K562 (cell line): ENCODE results near the gene VTI1B. TPM values are rescaled to one million over a fixed set of nuclear protein-coding genes. Genes with fewer than 3 reads are reported as not detected.
A peak's percentile ranks its signal among the peaks of the same experiment; 100 is the strongest.

ENCODE experiments used
- C11orf30 ChIP-seq: fragments of 450-650 bp; IDR thresholded peaks from 2 replicates; pipeline ENCODE4 v1.6.1; 2016; ENCODE audit warnings: low read depth, mild to moderate bottlenecking
- DPF2 ChIP-seq: fragments of 450-650 bp; IDR thresholded peaks from 2 replicates; pipeline ENCODE4 v1.6.1; 2016
- EP300 ChIP-seq: IDR thresholded peaks from 2 replicates; pipeline ENCODE4 v1.6.1; 2012; ENCODE audit warnings: low read length, improper control_type of control experiment
- HIVEP1 ChIP-seq: fragments of 250-450 bp; sonication (Bioruptor Pico); IDR thresholded peaks from 2 replicates; pipeline ENCODE4 v1.4.0; 2020; ENCODE audit warnings: mild to moderate bottlenecking
- KDM1A ChIP-seq, 2 experiments: fragments of 450-650 bp; IDR thresholded peaks; 2 replicates each; pipeline ENCODE4 v1.6.1; 2016; ENCODE audit warnings: mild to moderate bottlenecking in 2 of 2
- PYGO2 ChIP-seq: fragments of 450-650 bp; IDR thresholded peaks from 2 replicates; pipeline ENCODE4 v1.6.1; 2016; ENCODE audit warnings: mild to moderate bottlenecking, missing genetic modification characterization, moderate library complexity, missing compliant biosample characterization
- RFX1 ChIP-seq: fragments of 450-650 bp; IDR thresholded peaks from 2 replicates; pipeline ENCODE4 v1.6.1; 2016; ENCODE audit warnings: mild to moderate bottlenecking, moderate library complexity
- STAT5B ChIP-seq: fragments of 250-450 bp; sonication (Bioruptor Pico); IDR thresholded peaks from 2 replicates; pipeline ENCODE4 v1.8.0; 2021; ENCODE audit warnings: mild to moderate bottlenecking, inconsistent platforms
- TCF3 ChIP-seq: sonication (generic); formaldehyde crosslinking; IDR thresholded peaks from 2 replicates; pipeline ENCODE4 v1.4.0; 2020; ENCODE audit warnings: mild to moderate bottlenecking, missing genetic modification reagents
- TEAD4 ChIP-seq, 2 experiments: sonication (generic) in 1 of 2; formaldehyde crosslinking in 1 of 2; IDR thresholded peaks; 2 replicates each; pipeline versions ENCODE4 v1.6.1 to v1.8.0; 2012 to 2022; ENCODE audit warnings: borderline replicate concordance in 1 of 2, inconsistent platforms in 1 of 2, low read length in 1 of 2, mild to moderate bottlenecking in 1 of 2, missing genetic modification reagents in 1 of 2
- ZNF586 ChIP-seq: fragments of 450-650 bp; formaldehyde crosslinking; conservative IDR thresholded peaks from 2 replicates; pipeline ENCODE4 v1.4.0; 2020; ENCODE audit warnings: mild to moderate bottlenecking, moderate library complexity
- ZSCAN29 ChIP-seq: fragments of 450-650 bp; IDR thresholded peaks from 2 replicates; pipeline ENCODE4 v1.6.1; 2017
- polyA plus RNA-seq, 8 experiments: library from polyadenylated mRNA; depleted of rRNA in 4 of 8; stranded (reverse) in 5 of 8; unstranded in 3 of 8; fragments of >200 nt; fragmentation: Nextera tagmentation in 2 of 8; fragmentation: Illumina TruSeq in 1 of 8; extraction: Ambion mirVana in 2 of 8; extraction: Trizol in 1 of 8; gene quantifications; 2 replicates each; pipeline versions ENCODE4 v1.2.1 to v1.2.3, GENCODE V29; 2011 to 2014; ENCODE audit warnings: inconsistent platforms in 1 of 8, missing spikeins in 1 of 8
- total RNA-seq, 7 experiments: library from RNA; depleted of rRNA in 6 of 7; stranded (reverse); fragments of >200 nt in 6 of 7; fragmentation: Illumina TruSeq in 2 of 7; extraction: Trizol in 2 of 7; gene quantifications; 2 replicates each; pipeline versions ENCODE4 v1.2.1 to v1.2.3, GENCODE V29; 2011 to 2021; ENCODE audit warnings: low replicate concordance in 1 of 7
- TF ChIP-seq, protein P1 (sequence below), 2 experiments: fragments of 200-800 bp in 1 of 2; sonication (Bioruptor generic) in 1 of 2; sonication (generic) in 1 of 2; formaldehyde crosslinking in 1 of 2; IDR thresholded peaks in 1 of 2; conservative IDR thresholded peaks in 1 of 2; 2 replicates each; pipeline versions ENCODE4 v1.5.0 to v1.6.1; 2016 to 2020; ENCODE audit warnings: missing compliant biosample characterization in 1 of 2, missing genetic modification characterization in 1 of 2, missing genetic modification reagents in 1 of 2
- TF ChIP-seq, protein P2 (sequence below): sonication (generic); formaldehyde crosslinking; IDR thresholded peaks from 2 replicates; pipeline ENCODE4 v1.8.0; 2022; ENCODE audit warnings: mild to moderate bottlenecking, low read depth, missing genetic modification reagents
- TF ChIP-seq, protein P3 (sequence below): sonication (generic); formaldehyde crosslinking; IDR thresholded peaks from 2 replicates; pipeline ENCODE4 v1.8.1; 2023; ENCODE audit warnings: missing genetic modification reagents, mild to moderate bottlenecking, borderline replicate concordance
- TF ChIP-seq, protein P4 (sequence below): fragments of 450-650 bp; IDR thresholded peaks from 2 replicates; pipeline ENCODE4 v1.6.1; 2018; ENCODE audit warnings: mild to moderate bottlenecking, low read depth; ENCODE audit not compliant: partially characterized antibody
- TF ChIP-seq, protein P5 (sequence below): fragments of 450-650 bp; formaldehyde crosslinking; IDR thresholded peaks from 2 replicates; pipeline ENCODE4 v1.4.0; 2020; ENCODE audit warnings: mild to moderate bottlenecking, moderate library complexity

Gene VTI1B
- total and polyA plus RNA-seq, 9 of the 15 experiments (the other 6 are each of a cell fraction or from before 2014, with no cell fraction given): 7.8 to 69.8 (median 50.1) TPM

DNA sequence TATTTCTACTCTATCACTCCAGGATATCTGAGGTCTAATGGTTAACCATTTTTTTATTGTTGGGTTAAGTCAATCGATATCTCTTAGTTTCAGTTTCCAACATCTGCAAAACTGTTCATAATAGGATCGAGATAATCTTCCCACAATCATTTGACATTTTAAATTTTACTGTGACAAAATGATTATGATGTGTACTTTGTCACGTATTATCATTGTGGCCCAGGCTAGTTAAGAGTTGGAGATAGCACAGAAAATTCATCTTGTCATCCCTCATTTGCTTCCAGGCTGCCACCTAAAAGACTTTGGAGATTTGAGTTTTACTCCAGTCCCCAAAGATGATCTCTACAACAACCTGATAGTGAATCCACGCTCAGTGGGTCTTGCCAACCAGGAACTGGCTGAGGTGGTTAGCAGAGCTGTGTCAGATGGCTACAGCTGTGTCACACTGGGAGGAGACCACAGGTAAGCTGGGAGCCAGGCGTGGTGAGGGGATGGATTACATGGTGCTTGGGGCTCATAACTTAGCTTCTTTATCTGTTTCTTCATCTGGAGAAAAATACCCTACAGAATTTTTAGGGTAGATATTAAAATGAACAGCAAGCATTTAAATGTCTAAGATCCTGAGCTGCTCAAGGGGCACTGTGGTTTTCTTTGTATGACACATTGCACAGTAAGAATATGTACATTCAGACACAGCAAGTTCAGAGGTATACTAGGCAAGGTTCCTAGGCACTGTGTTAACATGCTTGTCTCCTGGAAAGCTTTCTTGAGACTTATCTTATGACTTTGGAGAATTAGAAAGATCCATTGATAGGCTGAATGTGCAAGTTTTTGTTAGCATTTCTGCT, 32.3 kb downstream of the VTI1B start (continued):
- TF ChIP-seq C11orf30 (peak; percentile 24; the same call in 1 of the 2 replicates), EP300 (peak; percentile 68), ZNF586 (CRISPR knock-in tag) (no peak), STAT5B (CRISPR knock-in tag) (no peak), ZSCAN29 (no peak), TCF3 (CRISPR knock-in tag) (peak; percentile 68), DPF2 (peak; percentile 62), RFX1 (no peak), TEAD4 (IDR thresholded peaks at IDR 0.05; ENCODE audit: low read length) (peak; percentile 87), TEAD4 (CRISPR knock-in tag; IDR thresholded peaks at IDR 0.05; ENCODE audit: borderline replicate concordance) (no peak), HIVEP1 (CRISPR knock-in tag) (no peak), KDM1A (IDR thresholded peaks at IDR 0.05) (no peak), PYGO2 (tag) (no peak)
- TF ChIP-seq, protein P1, sequence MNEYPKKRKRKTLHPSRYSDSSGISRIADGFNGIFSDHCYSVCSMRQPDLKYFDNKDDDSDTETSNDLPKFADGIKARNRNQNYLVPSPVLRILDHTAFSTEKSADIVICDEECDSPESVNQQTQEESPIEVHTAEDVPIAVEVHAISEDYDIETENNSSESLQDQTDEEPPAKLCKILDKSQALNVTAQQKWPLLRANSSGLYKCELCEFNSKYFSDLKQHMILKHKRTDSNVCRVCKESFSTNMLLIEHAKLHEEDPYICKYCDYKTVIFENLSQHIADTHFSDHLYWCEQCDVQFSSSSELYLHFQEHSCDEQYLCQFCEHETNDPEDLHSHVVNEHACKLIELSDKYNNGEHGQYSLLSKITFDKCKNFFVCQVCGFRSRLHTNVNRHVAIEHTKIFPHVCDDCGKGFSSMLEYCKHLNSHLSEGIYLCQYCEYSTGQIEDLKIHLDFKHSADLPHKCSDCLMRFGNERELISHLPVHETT (CRISPR knock-in tag; conservative IDR thresholded peaks at IDR 0.05 in 1 of 2, IDR thresholded peaks at IDR 0.05 in 1 of 2): no peak
- TF ChIP-seq, protein P2, sequence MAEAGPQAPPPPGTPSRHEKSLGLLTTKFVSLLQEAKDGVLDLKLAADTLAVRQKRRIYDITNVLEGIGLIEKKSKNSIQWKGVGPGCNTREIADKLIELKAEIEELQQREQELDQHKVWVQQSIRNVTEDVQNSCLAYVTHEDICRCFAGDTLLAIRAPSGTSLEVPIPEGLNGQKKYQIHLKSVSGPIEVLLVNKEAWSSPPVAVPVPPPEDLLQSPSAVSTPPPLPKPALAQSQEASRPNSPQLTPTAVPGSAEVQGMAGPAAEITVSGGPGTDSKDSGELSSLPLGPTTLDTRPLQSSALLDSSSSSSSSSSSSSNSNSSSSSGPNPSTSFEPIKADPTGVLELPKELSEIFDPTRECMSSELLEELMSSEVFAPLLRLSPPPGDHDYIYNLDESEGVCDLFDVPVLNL (CRISPR knock-in tag): no peak
- TF ChIP-seq, protein P3, sequence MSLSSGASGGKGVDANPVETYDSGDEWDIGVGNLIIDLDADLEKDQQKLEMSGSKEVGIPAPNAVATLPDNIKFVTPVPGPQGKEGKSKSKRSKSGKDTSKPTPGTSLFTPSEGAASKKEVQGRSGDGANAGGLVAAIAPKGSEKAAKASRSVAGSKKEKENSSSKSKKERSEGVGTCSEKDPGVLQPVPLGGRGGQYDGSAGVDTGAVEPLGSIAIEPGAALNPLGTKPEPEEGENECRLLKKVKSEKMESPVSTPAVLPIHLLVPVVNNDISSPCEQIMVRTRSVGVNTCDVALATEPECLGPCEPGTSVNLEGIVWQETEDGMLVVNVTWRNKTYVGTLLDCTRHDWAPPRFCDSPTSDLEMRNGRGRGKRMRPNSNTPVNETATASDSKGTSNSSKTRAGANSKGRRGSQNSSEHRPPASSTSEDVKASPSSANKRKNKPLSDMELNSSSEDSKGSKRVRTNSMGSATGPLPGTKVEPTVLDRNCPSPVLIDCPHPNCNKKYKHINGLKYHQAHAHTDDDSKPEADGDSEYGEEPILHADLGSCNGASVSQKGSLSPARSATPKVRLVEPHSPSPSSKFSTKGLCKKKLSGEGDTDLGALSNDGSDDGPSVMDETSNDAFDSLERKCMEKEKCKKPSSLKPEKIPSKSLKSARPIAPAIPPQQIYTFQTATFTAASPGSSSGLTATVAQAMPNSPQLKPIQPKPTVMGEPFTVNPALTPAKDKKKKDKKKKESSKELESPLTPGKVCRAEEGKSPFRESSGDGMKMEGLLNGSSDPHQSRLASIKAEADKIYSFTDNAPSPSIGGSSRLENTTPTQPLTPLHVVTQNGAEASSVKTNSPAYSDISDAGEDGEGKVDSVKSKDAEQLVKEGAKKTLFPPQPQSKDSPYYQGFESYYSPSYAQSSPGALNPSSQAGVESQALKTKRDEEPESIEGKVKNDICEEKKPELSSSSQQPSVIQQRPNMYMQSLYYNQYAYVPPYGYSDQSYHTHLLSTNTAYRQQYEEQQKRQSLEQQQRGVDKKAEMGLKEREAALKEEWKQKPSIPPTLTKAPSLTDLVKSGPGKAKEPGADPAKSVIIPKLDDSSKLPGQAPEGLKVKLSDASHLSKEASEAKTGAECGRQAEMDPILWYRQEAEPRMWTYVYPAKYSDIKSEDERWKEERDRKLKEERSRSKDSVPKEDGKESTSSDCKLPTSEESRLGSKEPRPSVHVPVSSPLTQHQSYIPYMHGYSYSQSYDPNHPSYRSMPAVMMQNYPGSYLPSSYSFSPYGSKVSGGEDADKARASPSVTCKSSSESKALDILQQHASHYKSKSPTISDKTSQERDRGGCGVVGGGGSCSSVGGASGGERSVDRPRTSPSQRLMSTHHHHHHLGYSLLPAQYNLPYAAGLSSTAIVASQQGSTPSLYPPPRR (CRISPR knock-in tag): no peak
- TF ChIP-seq, protein P4, sequence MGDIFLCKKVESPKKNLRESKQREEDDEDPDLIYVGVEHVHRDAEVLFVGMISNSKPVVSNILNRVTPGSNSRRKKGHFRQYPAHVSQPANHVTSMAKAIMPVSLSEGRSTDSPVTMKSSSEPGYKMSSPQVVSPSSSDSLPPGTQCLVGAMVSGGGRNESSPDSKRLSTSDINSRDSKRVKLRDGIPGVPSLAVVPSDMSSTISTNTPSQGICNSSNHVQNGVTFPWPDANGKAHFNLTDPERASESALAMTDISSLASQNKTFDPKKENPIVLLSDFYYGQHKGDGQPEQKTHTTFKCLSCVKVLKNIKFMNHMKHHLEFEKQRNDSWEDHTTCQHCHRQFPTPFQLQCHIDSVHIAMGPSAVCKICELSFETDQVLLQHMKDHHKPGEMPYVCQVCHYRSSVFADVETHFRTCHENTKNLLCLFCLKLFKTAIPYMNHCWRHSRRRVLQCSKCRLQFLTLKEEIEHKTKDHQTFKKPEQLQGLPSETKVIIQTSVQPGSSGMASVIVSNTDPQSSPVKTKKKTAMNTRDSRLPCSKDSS: no peak
- TF ChIP-seq, protein P5, sequence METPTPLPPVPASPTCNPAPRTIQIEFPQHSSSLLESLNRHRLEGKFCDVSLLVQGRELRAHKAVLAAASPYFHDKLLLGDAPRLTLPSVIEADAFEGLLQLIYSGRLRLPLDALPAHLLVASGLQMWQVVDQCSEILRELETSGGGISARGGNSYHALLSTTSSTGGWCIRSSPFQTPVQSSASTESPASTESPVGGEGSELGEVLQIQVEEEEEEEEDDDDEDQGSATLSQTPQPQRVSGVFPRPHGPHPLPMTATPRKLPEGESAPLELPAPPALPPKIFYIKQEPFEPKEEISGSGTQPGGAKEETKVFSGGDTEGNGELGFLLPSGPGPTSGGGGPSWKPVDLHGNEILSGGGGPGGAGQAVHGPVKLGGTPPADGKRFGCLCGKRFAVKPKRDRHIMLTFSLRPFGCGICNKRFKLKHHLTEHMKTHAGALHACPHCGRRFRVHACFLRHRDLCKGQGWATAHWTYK (CRISPR knock-in tag): no peak
